ENCODE results near the gene CIAO1.
A peak's percentile ranks its signal among the peaks of the same experiment; 100 is the strongest.

CIAO1 gene

GRCh38 chr2:96319396-96319795 is 53.4 kb downstream of the CIAO1 start:
- TF ChIP-seq, protein P1, sequence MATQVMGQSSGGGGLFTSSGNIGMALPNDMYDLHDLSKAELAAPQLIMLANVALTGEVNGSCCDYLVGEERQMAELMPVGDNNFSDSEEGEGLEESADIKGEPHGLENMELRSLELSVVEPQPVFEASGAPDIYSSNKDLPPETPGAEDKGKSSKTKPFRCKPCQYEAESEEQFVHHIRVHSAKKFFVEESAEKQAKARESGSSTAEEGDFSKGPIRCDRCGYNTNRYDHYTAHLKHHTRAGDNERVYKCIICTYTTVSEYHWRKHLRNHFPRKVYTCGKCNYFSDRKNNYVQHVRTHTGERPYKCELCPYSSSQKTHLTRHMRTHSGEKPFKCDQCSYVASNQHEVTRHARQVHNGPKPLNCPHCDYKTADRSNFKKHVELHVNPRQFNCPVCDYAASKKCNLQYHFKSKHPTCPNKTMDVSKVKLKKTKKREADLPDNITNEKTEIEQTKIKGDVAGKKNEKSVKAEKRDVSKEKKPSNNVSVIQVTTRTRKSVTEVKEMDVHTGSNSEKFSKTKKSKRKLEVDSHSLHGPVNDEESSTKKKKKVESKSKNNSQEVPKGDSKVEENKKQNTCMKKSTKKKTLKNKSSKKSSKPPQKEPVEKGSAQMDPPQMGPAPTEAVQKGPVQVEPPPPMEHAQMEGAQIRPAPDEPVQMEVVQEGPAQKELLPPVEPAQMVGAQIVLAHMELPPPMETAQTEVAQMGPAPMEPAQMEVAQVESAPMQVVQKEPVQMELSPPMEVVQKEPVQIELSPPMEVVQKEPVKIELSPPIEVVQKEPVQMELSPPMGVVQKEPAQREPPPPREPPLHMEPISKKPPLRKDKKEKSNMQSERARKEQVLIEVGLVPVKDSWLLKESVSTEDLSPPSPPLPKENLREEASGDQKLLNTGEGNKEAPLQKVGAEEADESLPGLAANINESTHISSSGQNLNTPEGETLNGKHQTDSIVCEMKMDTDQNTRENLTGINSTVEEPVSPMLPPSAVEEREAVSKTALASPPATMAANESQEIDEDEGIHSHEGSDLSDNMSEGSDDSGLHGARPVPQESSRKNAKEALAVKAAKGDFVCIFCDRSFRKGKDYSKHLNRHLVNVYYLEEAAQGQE (IDR thresholded peaks at IDR 0.05; ENCODE audit: insufficient read depth in 1 of 2, low read depth in 2 of 2, low read length in 2 of 2) = no peak
- TF ChIP-seq SIN3A (IDR thresholded peaks at IDR 0.05; ENCODE audit: borderline replicate concordance, insufficient read depth, low read length) = no peak
- no peak for TF ChIP-seq FOXP2 (optimal IDR thresholded peaks at IDR 0.05; ENCODE audit: borderline replicate concordance, extremely low read depth, extremely low read length, insufficient read depth)
- TF ChIP-seq POLR2AphosphoS5 (IDR thresholded peaks at IDR 0.05; ENCODE audit: low read depth, low read length) = no peak
- TF ChIP-seq TAF1 (IDR thresholded peaks at IDR 0.05; ENCODE audit: borderline replicate concordance, insufficient read depth, low read length) = no peak

DNA sequence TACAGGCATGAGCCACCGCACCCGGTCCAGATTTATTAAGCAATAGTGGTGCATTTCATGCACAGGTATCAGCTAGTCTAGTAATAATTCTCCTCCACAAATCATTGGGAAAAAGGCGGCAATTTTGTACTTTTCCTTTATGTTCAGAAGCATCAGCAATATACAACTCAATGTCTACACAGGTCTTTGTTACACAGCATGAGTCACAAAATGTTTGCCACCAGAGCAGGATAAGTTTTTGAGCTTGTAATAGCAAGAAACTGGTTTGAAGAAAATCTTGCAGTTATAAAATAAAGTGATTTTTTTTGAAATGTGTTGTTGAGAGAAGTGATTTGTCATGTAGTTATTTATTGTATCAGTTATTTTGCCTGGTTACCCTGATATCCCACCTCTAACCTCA is 54.3 kb downstream of the CIAO1 start:
- TF ChIP-seq POLR2AphosphoS5 (IDR thresholded peaks at IDR 0.05; ENCODE audit: low read depth, low read length) (no peak), FOXP2 (optimal IDR thresholded peaks at IDR 0.05; ENCODE audit: borderline replicate concordance, extremely low read depth, extremely low read length, insufficient read depth) (no peak), SIN3A (IDR thresholded peaks at IDR 0.05; ENCODE audit: borderline replicate concordance, insufficient read depth, low read length) (no peak), TAF1 (IDR thresholded peaks at IDR 0.05; ENCODE audit: borderline replicate concordance, insufficient read depth, low read length) (no peak)
- TF ChIP-seq, protein P1 (IDR thresholded peaks at IDR 0.05; ENCODE audit: insufficient read depth in 1 of 2, low read depth in 2 of 2, low read length in 2 of 2) = no peak

GRCh38 chr2:96320728-96321622 is 55.0 kb downstream of the CIAO1 start:
- TF ChIP-seq TAF1 (IDR thresholded peaks at IDR 0.05; ENCODE audit: borderline replicate concordance, insufficient read depth, low read length) (peak; percentile 19; the same call in 1 of the 2 replicates), FOXP2 (optimal IDR thresholded peaks at IDR 0.05; ENCODE audit: borderline replicate concordance, extremely low read depth, extremely low read length, insufficient read depth) (peak; percentile 50), POLR2AphosphoS5 (IDR thresholded peaks at IDR 0.05; ENCODE audit: low read depth, low read length) (no peak; the same call in 1 of the 2 replicates)
